Esophagus squamous epithelium (tissue), 5 donors: ENCODE data around the gene CIDEC. TPM values are rescaled to one million over a fixed set of nuclear protein-coding genes. Genes with fewer than 3 reads are reported as not detected.
"Not testable (repeated sequence)": the region's sequence is repeated elsewhere in the genome, so short reads cannot be mapped to it uniquely, and the experiment has no call there.

ENCODE experiments used
- DNase-seq: peaks from one replicate; lab custom pipeline; 2025; lab: John Stamatoyannopoulos, UW
- H3K27ac ChIP-seq, 4 donors: fragments of 200-600 bp; sonication (generic); one replicate each; pipeline ENCODE4 v1.5.1; 2016 to 2019; ENCODE audit warnings: mild to moderate bottlenecking in 1 of 4
- H3K27me3 ChIP-seq, 4 donors: fragments of 200-600 bp; sonication (generic); 1 replicate in 3 of 4; 2 replicates in 1 of 4; pipeline versions ENCODE4 v1.5.1 to v1.6.0; 2017 to 2021; ENCODE audit warnings: antibody characterized with exemption in 1 of 4
- H3K36me3 ChIP-seq, 3 donors: fragments of 200-600 bp; sonication (generic); one replicate each; pipeline ENCODE4 v1.5.1; 2016 to 2019
- H3K4me1 ChIP-seq, 3 donors: fragments of 200-600 bp; sonication (generic); one replicate each; pipeline ENCODE4 v1.5.1; 2017 to 2019
- H3K4me3 ChIP-seq, 4 donors: fragments of 200-600 bp; sonication (generic); 1 replicate in 3 of 4; 2 replicates in 1 of 4; pipeline ENCODE4 v1.5.1; 2016 to 2019; ENCODE audit warnings: mild to moderate bottlenecking in 2 of 4, moderate library complexity in 1 of 4
- H3K9me3 ChIP-seq, 3 donors: fragments of 200-600 bp; sonication (generic); one replicate each; pipeline ENCODE4 v1.5.1; 2016 to 2019
- POLR2A ChIP-seq, 4 donors: fragments of 450-650 bp; IDR thresholded peaks; one replicate each; pipeline ENCODE4 v1.6.1; 2017; ENCODE audit warnings: antibody characterized with exemption in 4 of 4, mild to moderate bottlenecking in 4 of 4, moderate library complexity in 3 of 4
- WGBS, 2 donors: methylation state at CpG; one replicate each; pipeline ENCODE4 v1.1.5; 2018; 5-methylcytosine and 5-hydroxymethylcytosine counted together
- intact Hi-C: fragments of 100-400 bp; cut with DNase I; formaldehyde crosslinking; loops from one replicate; pipeline ENCODE4 v1.15.0; 2022
- total RNA-seq, 4 donors: library from RNA; depleted of rRNA; stranded (reverse); fragments of >200 nt; gene quantifications; one replicate each; pipeline ENCODE4 v1.1.0, GENCODE V29; 2016
- TF ChIP-seq, protein P1 (sequence below), 6 experiments: fragments of 450-650 bp in 4 of 6; fragments of 200-600 bp in 2 of 6; sonication (generic) in 2 of 6; IDR thresholded peaks; one replicate each; pipeline ENCODE4 v1.5.1; 2016 to 2019; ENCODE audit warnings: antibody characterized with exemption in 6 of 6, mild to moderate bottlenecking in 4 of 6, moderate library complexity in 4 of 6
- donor health status: DM: yes; HTN: yes; CAD: no.

Gene CIDEC
- total RNA-seq, 4 donors from 2014 or later = not detected

DNA sequence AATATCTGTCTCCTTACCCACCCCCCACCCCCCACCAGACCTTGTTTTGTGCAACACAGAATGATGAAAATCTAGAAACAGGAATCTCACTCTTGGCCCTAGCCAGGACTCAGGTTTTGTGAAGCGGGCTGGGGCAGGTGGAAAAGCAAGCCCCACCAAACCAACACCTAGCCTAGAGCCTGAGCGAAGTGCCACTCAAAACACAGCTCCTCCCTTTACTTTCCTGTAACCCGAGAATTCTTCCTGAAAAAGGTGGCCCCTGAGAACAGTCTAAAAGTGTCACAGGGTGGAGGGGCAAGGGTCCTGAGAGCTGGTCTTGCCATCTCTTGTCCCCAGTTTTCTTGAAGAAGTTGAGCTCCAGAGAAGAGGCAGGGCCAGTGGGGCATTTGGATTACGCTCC lies 18.9 kb downstream of the CIDEC start:
- intact Hi-C loops = no loop called here
- no peak for TF ChIP-seq POLR2A (IDR thresholded peaks at IDR 0.05)
- Histone ChIP-seq H3K9me3 (no peaks in the 10 kb centered on the region), H3K27ac (no peak overlapping the region), H3K36me3 (no peaks in the 10 kb centered on the region), H3K4me1 (peaks cover 10 to 34% (median 14%) of the 10 kb centered on the region in 3 donors), H3K27me3 (peaks cover 0 to 20% (median 0%) of the 10 kb centered on the region in 4 donors), H3K4me3 (no peak overlapping the region)
- no peak for DNase-seq
- 82 to 100% methylated on average over 1 to 2 of the region's 4 CpGs for WGBS, 2 donors

DNA sequence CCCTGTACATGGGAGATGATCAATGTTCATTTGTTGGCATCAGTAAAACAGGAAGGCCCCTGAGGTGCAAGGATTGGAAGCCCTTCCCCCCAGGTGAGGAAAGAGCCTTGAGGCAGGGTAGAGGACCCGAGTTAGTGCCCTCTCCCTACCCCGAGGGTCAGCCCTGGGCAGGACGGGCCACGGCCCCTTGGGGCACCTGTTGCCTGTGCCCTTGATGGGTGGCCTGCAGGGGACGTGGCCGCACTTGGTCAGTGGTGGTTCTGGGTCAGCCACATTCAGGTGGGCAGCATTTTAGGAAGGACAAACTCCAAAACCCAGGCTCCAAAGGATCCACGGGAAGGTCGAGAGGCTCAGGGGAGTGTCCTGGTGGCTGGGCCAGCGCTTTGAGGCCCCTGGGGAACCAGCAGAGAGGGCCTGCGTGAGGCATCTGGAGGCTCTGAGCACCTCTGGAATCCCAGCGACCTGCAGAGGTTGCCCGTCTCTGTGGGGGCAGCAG lies 20.5 kb downstream of the CIDEC start:
- Histone ChIP-seq H3K27ac (no peak overlapping the region), H3K4me1 (peaks cover 10 to 25% (median 14%) of the 10 kb centered on the region in 3 donors), H3K36me3 (no peaks in the 10 kb centered on the region), H3K4me3 (no peak overlapping the region), H3K9me3 (no peaks in the 10 kb centered on the region), H3K27me3 (peaks cover 0 to 20% (median 0%) of the 10 kb centered on the region in 4 donors)
- intact Hi-C loops = no loop called here
- no peak for DNase-seq
- WGBS, 2 donors = 93% methylated on average over 3 of the region's 12 CpGs; no CpG with 5 or more reads in 1 of the 2 donors
- no peak for TF ChIP-seq POLR2A (IDR thresholded peaks at IDR 0.05)

- Histone ChIP-seq H3K4me3 (no peak overlapping the region), H3K9me3 (no peaks in the 10 kb centered on the region), H3K4me1 (peaks cover 0 to 13% (median 0%) of the 10 kb centered on the region in 3 donors), H3K27ac (no peak overlapping the region), H3K36me3 (no peaks in the 10 kb centered on the region), H3K27me3 (no peaks in the 10 kb centered on the region)
- no peak for TF ChIP-seq POLR2A (IDR thresholded peaks at IDR 0.05)
- 100% methylated on average over 1 of the region's 3 CpGs; no CpG with 5 or more reads in 1 of the 2 donors for WGBS, 2 donors
- no peak for DNase-seq
- intact Hi-C loops = no loop called here
Observed at GRCh38 chr3:9855594-9855993, 24.5 kb downstream of the CIDEC start.

GRCh38 chr3:9854291-9854940 lies 25.6 kb downstream of the CIDEC start:
- H3K4me1 ChIP-seq = peaks cover 0 to 13% (median 0%) of the 10 kb centered on the region in 3 donors
- H3K9me3 ChIP-seq, intact Hi-C loops, H3K27ac ChIP-seq, H3K36me3 ChIP-seq, H3K27me3 ChIP-seq, H3K4me3 ChIP-seq, DNase-seq: not testable (repeated sequence)
- WGBS, 2 donors = 74 to 86% methylated on average over 10 to 11 of the region's 11 CpGs

DNA sequence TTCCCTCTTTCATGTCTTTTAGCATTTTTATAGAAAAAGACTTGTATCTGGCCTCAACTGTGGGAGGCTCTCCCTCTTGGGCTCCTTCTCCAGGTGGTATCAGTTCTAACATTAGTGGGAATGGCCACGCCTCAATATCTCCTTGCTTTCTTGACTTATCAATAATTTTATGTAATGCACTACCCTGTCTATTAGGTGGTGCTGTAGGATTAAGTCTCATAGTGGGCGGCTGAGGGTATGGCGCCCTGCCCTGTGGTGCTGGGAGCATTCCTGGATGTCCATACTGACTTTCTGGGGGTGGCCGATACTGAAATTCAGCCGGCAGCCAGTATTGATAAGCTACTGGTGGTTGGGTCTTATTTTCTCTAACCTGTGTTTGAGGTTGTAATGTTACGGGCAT lies 27.5 kb downstream of the CIDEC start:
- no peak overlapping the region for H3K27ac ChIP-seq
- no peak for DNase-seq
- 90 to 93% methylated on average over 6 of the region's 6 CpGs for WGBS, 2 donors
- TF ChIP-seq POLR2A (IDR thresholded peaks at IDR 0.05) = no peak
- TF ChIP-seq, protein P1, sequence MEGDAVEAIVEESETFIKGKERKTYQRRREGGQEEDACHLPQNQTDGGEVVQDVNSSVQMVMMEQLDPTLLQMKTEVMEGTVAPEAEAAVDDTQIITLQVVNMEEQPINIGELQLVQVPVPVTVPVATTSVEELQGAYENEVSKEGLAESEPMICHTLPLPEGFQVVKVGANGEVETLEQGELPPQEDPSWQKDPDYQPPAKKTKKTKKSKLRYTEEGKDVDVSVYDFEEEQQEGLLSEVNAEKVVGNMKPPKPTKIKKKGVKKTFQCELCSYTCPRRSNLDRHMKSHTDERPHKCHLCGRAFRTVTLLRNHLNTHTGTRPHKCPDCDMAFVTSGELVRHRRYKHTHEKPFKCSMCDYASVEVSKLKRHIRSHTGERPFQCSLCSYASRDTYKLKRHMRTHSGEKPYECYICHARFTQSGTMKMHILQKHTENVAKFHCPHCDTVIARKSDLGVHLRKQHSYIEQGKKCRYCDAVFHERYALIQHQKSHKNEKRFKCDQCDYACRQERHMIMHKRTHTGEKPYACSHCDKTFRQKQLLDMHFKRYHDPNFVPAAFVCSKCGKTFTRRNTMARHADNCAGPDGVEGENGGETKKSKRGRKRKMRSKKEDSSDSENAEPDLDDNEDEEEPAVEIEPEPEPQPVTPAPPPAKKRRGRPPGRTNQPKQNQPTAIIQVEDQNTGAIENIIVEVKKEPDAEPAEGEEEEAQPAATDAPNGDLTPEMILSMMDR (IDR thresholded peaks at IDR 0.05) = no peak
- intact Hi-C loops = no loop called here
- no peaks in the 10 kb centered on the region for H3K36me3 ChIP-seq
- H3K27me3 ChIP-seq = no peaks in the 10 kb centered on the region
- H3K4me3 ChIP-seq = no peak overlapping the region
- H3K9me3 ChIP-seq = no peaks in the 10 kb centered on the region
- peaks cover 0 to 13% (median 0%) of the 10 kb centered on the region in 3 donors for H3K4me1 ChIP-seq

DNA sequence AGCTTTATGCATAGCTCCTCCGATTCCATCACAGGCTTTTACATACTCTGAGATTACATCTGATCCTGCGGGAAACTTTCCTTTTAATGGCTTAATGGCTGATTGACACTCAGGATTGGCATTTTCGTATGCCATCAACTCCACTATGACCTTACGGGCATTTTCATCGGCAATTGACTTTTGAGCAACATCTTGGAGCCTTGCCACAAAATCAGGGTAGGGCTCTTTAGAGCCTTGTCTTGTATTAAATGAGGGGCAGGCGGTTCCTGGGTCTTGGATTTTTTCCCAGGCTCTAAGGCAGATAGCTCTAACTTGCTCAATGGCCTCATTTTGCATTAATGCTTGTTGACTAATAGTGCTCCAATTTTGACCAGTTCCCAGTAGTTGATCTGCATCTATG lies 28.1 kb downstream of the CIDEC start:
- 33 to 48% methylated on average over 6 of the region's 6 CpGs for WGBS, 2 donors
- intact Hi-C loops = not testable (repeated sequence)

GRCh38 chr3:9851383-9851782 lies 28.7 kb downstream of the CIDEC start:
- intact Hi-C loops = not testable (repeated sequence)

More for the DNA sequence above, 28.1 kb downstream of the CIDEC start:
- H3K27ac ChIP-seq, H3K4me3 ChIP-seq, H3K9me3 ChIP-seq, H3K36me3 ChIP-seq, H3K27me3 ChIP-seq, DNase-seq: not testable (repeated sequence)
- H3K4me1 ChIP-seq = peaks cover 0 to 13% (median 0%) of the 10 kb centered on the region in 3 donors

GRCh38 chr3:9848860-9849259 lies 31.2 kb downstream of the CIDEC start:
- WGBS, 2 donors = 35 to 36% methylated on average over 4 of the region's 4 CpGs
- H3K9me3 ChIP-seq, H3K27me3 ChIP-seq, H3K27ac ChIP-seq, DNase-seq, H3K36me3 ChIP-seq, H3K4me3 ChIP-seq, intact Hi-C loops: not testable (repeated sequence)
- TF ChIP-seq, protein P1 (IDR thresholded peaks at IDR 0.05) = peak in 5 of 6 experiments; percentile 37 to 64 (median 42)
- H3K4me1 ChIP-seq = peaks cover 0 to 26% (median 6%) of the 10 kb centered on the region in 3 donors

More at GRCh38 chr3:9851383-9851782, 28.7 kb downstream of the CIDEC start:
- not testable (repeated sequence) for H3K27ac ChIP-seq, H3K27me3 ChIP-seq, H3K9me3 ChIP-seq, H3K36me3 ChIP-seq, DNase-seq, H3K4me3 ChIP-seq
- 77 to 83% methylated on average over 4 to 6 of the region's 6 CpGs for WGBS, 2 donors
- peaks cover 0 to 13% (median 0%) of the 10 kb centered on the region in 3 donors for H3K4me1 ChIP-seq

DNA sequence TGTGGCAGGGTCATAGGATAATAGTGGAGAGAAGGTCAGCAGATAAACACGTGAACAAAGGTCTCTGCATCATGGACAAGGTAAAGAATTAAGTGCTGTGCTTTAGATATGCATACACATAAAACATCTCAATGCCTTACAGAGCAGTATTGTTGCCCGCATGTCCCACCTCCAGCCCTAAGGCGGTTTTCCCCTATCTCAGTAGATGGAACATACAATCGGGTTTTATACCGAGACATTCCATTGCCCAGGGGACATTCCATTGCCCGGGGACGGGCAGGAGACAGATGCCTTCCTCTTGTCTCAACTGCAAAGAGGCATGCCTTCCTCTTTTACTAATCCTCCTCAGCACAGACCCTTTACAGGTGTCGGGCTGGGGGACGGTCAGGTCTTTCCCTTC lies 32.2 kb downstream of the CIDEC start:
- H3K27me3 ChIP-seq, H3K36me3 ChIP-seq, H3K9me3 ChIP-seq, intact Hi-C loops, H3K27ac ChIP-seq, H3K4me3 ChIP-seq, DNase-seq: not testable (repeated sequence)
- 46 to 52% methylated on average over 7 to 8 of the region's 9 CpGs for WGBS, 2 donors
- H3K4me1 ChIP-seq = peaks cover 0 to 32% (median 9%) of the 10 kb centered on the region in 3 donors
